HepG2 (cell line): ENCODE results near the gene CNRIP1. TPM values are rescaled to one million over a fixed set of nuclear protein-coding genes. Genes with fewer than 3 reads are reported as not detected.

Experiments used
- ATAC-seq: fragments of 200-7000 bp; cut with Tn5 transposase; 3 replicates; pipeline ENCODE4 v1.9.1; 2020; ENCODE audit warnings: mild to moderate bottlenecking, moderate library complexity
- BruUV-seq: library from RNA; stranded (reverse); fragments of 400-500 nt; replicated peaks from 2 replicates; lab custom pipeline; 2021; lab: Mats Ljungman, UMichigan
- CTCF ChIA-PET: fragments of 300-600 bp; formaldehyde crosslinking; extraction: SDS; loops from one replicate; lab custom pipeline; 2021; ENCODE audit warnings: low total read pairs, inconsistent platforms, low intra/inter-chr PET ratio; lab: Yijun Ruan, JAX
- POLR2A ChIA-PET: fragments of 350-600 bp; sonication (Branson Sonifier 250); formaldehyde crosslinking; loops from one replicate; lab custom pipeline; 2020; ENCODE audit warnings: antibody characterized with exemption, inconsistent platforms; lab: Yijun Ruan, JAX
- DNase-seq: peaks from one replicate; pipeline ENCODE4 v3.0.0-alpha.2; 2015; ENCODE audit warnings: low spot score
- FAIRE-seq: peaks from 3 replicates; lab custom pipeline; 2011; peaks lifted over from hg19 to GRCh38; lab: Jason Lieb, UNC
- H2AFZ ChIP-seq: one replicate; pipeline ENCODE4 v1.6.1; 2011; ENCODE audit warnings: low read length, inconsistent platforms
- H3K27ac ChIP-seq: fragments of 300-600 bp; 3 replicates; pipeline ENCODE4 v1.8.0; 2011; ENCODE audit warnings: mixed run types, mild to moderate bottlenecking, mixed read lengths, low read length, inconsistent platforms; ENCODE audit not compliant: insufficient read depth; ENCODE audit errors: extremely low read length
- H3K27me3 ChIP-seq, 2 experiments: fragments of 200-600 bp in 1 of 2; 2 replicates in 1 of 2; 3 replicates in 1 of 2; pipeline versions ENCODE4 v1.6.0 to v1.8.0; 2011; ENCODE audit warnings: low read length in 2 of 2, mild to moderate bottlenecking in 2 of 2, moderate library complexity in 2 of 2, inconsistent platforms in 1 of 2; ENCODE audit not compliant: insufficient read depth in 2 of 2, control insufficient read depth in 1 of 2
- H3K36me3 ChIP-seq, 2 experiments: fragments of 200-600 bp in 1 of 2; replicated peaks in 1 of 2; 2 replicates in 1 of 2; 3 replicates in 1 of 2; pipeline versions ENCODE4 v1.5.1 to v1.8.0; 2011; ENCODE audit warnings: low read length in 2 of 2, inconsistent platforms in 1 of 2; ENCODE audit not compliant: insufficient read depth in 2 of 2, control insufficient read depth in 1 of 2
- H3K4me1 ChIP-seq: 2 replicates; pipeline ENCODE4 v1.5.1; 2012; ENCODE audit warnings: low read length, inconsistent platforms; ENCODE audit not compliant: insufficient read depth
- H3K4me2 ChIP-seq: 2 replicates; pipeline ENCODE4 v1.6.0; 2011; ENCODE audit warnings: low read depth, low read length, inconsistent platforms
- H3K4me3 ChIP-seq, 3 experiments: fragments of 200-600 bp in 1 of 3; sonication (generic), shearing (Covaris generic) in 1 of 3; replicated peaks in 1 of 3; 2 replicates each; pipeline ENCODE4 v1.5.1; 2011 to 2016; ENCODE audit warnings: low read length in 3 of 3, inconsistent platforms in 2 of 3, low read depth in 2 of 3, mild to moderate bottlenecking in 2 of 3, control low read depth in 1 of 3, mixed read lengths in 1 of 3; ENCODE audit not compliant: insufficient read depth in 1 of 3
- H3K79me2 ChIP-seq: one replicate; pipeline ENCODE4 v1.6.1; 2011; ENCODE audit warnings: low read length, inconsistent platforms; ENCODE audit not compliant: insufficient read depth
- H3K9ac ChIP-seq: 2 replicates; pipeline ENCODE4 v1.6.0; 2011; ENCODE audit warnings: mild to moderate bottlenecking, low read depth, low read length, inconsistent platforms; ENCODE audit not compliant: insufficient read depth
- H3K9me3 ChIP-seq: 2 replicates; pipeline ENCODE4 v1.5.1; 2012; ENCODE audit warnings: mild to moderate bottlenecking, low read length
- H4K20me1 ChIP-seq: 2 replicates; pipeline ENCODE4 v1.6.0; 2011; ENCODE audit warnings: inconsistent platforms, mild to moderate bottlenecking, low read length, moderate library complexity; ENCODE audit not compliant: insufficient read depth
- ATAD3A ChIP-seq: sonication (generic); formaldehyde crosslinking; IDR thresholded peaks from 2 replicates; pipeline ENCODE4 v1.4.0; 2020; ENCODE audit warnings: missing genetic modification reagents
- HES4 ChIP-seq: sonication (generic); formaldehyde crosslinking; IDR thresholded peaks from 2 replicates; pipeline ENCODE4 v1.9.0; 2021; ENCODE audit warnings: mild to moderate bottlenecking, missing genetic modification reagents, borderline replicate concordance
- HHEX ChIP-seq: IDR thresholded peaks from 2 replicates; pipeline ENCODE4 v1.6.1; 2016; ENCODE audit warnings: control low read depth
- KDM1A ChIP-seq: IDR thresholded peaks from 2 replicates; pipeline ENCODE4 v1.6.1; 2016; ENCODE audit warnings: missing compliant biosample characterization
- KDM3A ChIP-seq: IDR thresholded peaks from 2 replicates; pipeline ENCODE4 v1.6.1; 2018; ENCODE audit warnings: low read depth, missing compliant biosample characterization
- PTBP1 ChIP-seq: fragments of 200-400 bp; formaldehyde crosslinking; IDR thresholded peaks from 2 replicates; pipeline ENCODE4 v1.6.1; 2018; ENCODE audit warnings: low read length, low read depth; ENCODE audit not compliant: poor library complexity, severe bottlenecking
- RXRA ChIP-seq: sonication (generic); formaldehyde crosslinking; IDR thresholded peaks from 2 replicates; pipeline ENCODE4 v1.5.1; 2020; ENCODE audit warnings: missing genetic modification reagents
- U2AF2 ChIP-seq: fragments of 200-400 bp; formaldehyde crosslinking; IDR thresholded peaks from 2 replicates; pipeline ENCODE4 v1.6.1; 2017; ENCODE audit warnings: low read depth, mild to moderate bottlenecking, low read length
- ZNF143 ChIP-seq: sonication (generic); formaldehyde crosslinking; IDR thresholded peaks from 2 replicates; pipeline ENCODE4 v1.4.0; 2020; ENCODE audit warnings: missing genetic modification reagents
- ZNF230 ChIP-seq: sonication (generic); formaldehyde crosslinking; IDR thresholded peaks from 2 replicates; pipeline ENCODE4 v1.4.0; 2020; ENCODE audit warnings: mild to moderate bottlenecking, missing genetic modification reagents
- ZNF790 ChIP-seq: sonication (generic); formaldehyde crosslinking; IDR thresholded peaks from 2 replicates; pipeline ENCODE4 v1.8.0; 2022; ENCODE audit warnings: missing genetic modification reagents, mild to moderate bottlenecking, borderline replicate concordance
- ZSCAN31 ChIP-seq: sonication (generic); formaldehyde crosslinking; IDR thresholded peaks from 2 replicates; pipeline ENCODE4 v1.5.0; 2020; ENCODE audit warnings: low read depth, mild to moderate bottlenecking, missing genetic modification reagents
- WGBS: methylation state at CpG from one replicate; pipeline ENCODE4 v1.1.6; 2017; ENCODE audit warnings: low lambda C conversion rate; 5-methylcytosine and 5-hydroxymethylcytosine counted together
- in situ Hi-C: cut with HindIII; loops from 2 replicates; pipeline ENCODE4 v1.10.0; 2017; ENCODE audit warnings: low pct_unique_long_range_greater_than_20kb; ENCODE audit not compliant: extremely low pct_ligation_motif_present
- intact Hi-C: fragments of 100-400 bp; cut with micrococcal nuclease; formaldehyde crosslinking; loops from one replicate; pipeline ENCODE4 v1.10.0; 2022; ENCODE audit not compliant: unreplicated experiment
- polyA plus RNA-seq, 8 experiments: library from polyadenylated mRNA; depleted of rRNA in 3 of 8; stranded (reverse) in 7 of 8; unstranded in 1 of 8; fragments of >200 nt; fragmentation: Illumina TruSeq in 4 of 8; extraction: Trizol in 4 of 8; gene quantifications; 2 replicates each; pipeline versions ENCODE4 v1.2.1 to v1.2.3, GENCODE V29; 2011 to 2016; ENCODE audit warnings: low read depth in 4 of 8, missing spikeins in 1 of 8, mixed read lengths in 1 of 8; ENCODE audit not compliant: insufficient read depth in 1 of 8
- total RNA-seq, 5 experiments: library from RNA; depleted of rRNA; stranded (reverse); fragments of >200 nt; fragmentation: Illumina TruSeq; extraction: Trizol; gene quantifications; 2 replicates each; pipeline ENCODE4 v1.2.3, GENCODE V29; 2016; ENCODE audit warnings: low read depth in 1 of 5
- TF ChIP-seq, protein P1 (sequence below): sonication (generic); formaldehyde crosslinking; IDR thresholded peaks from 2 replicates; pipeline ENCODE4 v1.4.0; 2020; ENCODE audit warnings: missing genetic modification reagents
- TF ChIP-seq, protein P2 (sequence below): sonication (generic); formaldehyde crosslinking; IDR thresholded peaks from 2 replicates; pipeline ENCODE4 v1.4.0; 2020; ENCODE audit warnings: missing genetic modification reagents, mild to moderate bottlenecking, borderline replicate concordance

CNRIP1 gene
- total and polyA plus RNA-seq, 2 of the 13 experiments (the other 11 are each of a cell fraction or from before 2014, with no cell fraction given): not detected

DNA sequence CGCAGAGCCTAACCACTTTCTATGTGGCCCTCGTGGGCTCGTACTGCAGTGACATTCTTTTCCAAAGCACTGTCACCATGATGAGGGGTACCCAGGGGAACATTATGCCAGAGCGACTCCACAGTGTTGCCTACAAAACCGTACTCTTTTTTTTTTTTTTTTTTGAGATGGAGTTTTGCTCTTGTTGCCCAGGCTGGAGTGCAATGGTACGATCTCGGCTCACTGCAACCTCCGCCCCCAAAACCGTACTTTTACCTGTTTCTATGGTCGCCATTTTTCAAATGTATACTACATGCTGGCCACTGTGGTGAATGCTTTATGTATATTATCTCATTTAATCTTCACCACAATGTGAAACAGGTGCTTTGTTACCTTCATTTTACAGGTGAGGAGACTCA, 49.6 kb upstream of the CNRIP1 start:
- FAIRE-seq (no peak), DNase-seq (no peak), ATAC-seq (no peak)
- Histone ChIP-seq H3K36me3 (no peaks in the 10 kb centered on the region), H4K20me1 (no peaks in the 10 kb centered on the region), H3K9me3 (no peaks in the 10 kb centered on the region), H3K79me2 (no peaks in the 10 kb centered on the region), H3K4me2 (no peak overlapping the region), H3K4me3 (no peak overlapping the region), H3K27ac (no peak overlapping the region), H3K9ac (no peak overlapping the region), H3K4me1 (no peaks in the 10 kb centered on the region), H2AFZ (no peak overlapping the region), H3K27me3 (peaks cover 0 to 7% of the 10 kb centered on the region in 2 experiments; a peak in 1 of 5 replicates)
- POLR2A ChIA-PET: no interaction called here
- in situ Hi-C loops (no loop called here), intact Hi-C loops (no loop called here)
- 19% methylated on average over 10 of the region's 10 CpGs for WGBS
- TF ChIP-seq KDM3A (CRISPR knock-in tag): no peak
- no peak for TF ChIP-seq PTBP1
- TF ChIP-seq, protein P1, sequence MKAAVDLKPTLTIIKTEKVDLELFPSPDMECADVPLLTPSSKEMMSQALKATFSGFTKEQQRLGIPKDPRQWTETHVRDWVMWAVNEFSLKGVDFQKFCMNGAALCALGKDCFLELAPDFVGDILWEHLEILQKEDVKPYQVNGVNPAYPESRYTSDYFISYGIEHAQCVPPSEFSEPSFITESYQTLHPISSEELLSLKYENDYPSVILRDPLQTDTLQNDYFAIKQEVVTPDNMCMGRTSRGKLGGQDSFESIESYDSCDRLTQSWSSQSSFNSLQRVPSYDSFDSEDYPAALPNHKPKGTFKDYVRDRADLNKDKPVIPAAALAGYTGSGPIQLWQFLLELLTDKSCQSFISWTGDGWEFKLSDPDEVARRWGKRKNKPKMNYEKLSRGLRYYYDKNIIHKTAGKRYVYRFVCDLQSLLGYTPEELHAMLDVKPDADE (CRISPR knock-in tag): no peak
- no peak for TF ChIP-seq KDM1A
- TF ChIP-seq ZNF230: no peak
- TF ChIP-seq ZNF790 (CRISPR knock-in tag): no peak
- TF ChIP-seq U2AF2: no peak
- TF ChIP-seq, protein P2, sequence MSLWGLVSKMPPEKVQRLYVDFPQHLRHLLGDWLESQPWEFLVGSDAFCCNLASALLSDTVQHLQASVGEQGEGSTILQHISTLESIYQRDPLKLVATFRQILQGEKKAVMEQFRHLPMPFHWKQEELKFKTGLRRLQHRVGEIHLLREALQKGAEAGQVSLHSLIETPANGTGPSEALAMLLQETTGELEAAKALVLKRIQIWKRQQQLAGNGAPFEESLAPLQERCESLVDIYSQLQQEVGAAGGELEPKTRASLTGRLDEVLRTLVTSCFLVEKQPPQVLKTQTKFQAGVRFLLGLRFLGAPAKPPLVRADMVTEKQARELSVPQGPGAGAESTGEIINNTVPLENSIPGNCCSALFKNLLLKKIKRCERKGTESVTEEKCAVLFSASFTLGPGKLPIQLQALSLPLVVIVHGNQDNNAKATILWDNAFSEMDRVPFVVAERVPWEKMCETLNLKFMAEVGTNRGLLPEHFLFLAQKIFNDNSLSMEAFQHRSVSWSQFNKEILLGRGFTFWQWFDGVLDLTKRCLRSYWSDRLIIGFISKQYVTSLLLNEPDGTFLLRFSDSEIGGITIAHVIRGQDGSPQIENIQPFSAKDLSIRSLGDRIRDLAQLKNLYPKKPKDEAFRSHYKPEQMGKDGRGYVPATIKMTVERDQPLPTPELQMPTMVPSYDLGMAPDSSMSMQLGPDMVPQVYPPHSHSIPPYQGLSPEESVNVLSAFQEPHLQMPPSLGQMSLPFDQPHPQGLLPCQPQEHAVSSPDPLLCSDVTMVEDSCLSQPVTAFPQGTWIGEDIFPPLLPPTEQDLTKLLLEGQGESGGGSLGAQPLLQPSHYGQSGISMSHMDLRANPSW (CRISPR knock-in tag): no peak
- TF ChIP-seq ATAD3A: no peak
- no peak for TF ChIP-seq HES4 (CRISPR knock-in tag)
- TF ChIP-seq ZNF143 (CRISPR knock-in tag): no peak
- no peak for TF ChIP-seq ZSCAN31 (CRISPR knock-in tag)
- TF ChIP-seq HHEX (CRISPR knock-in tag): no peak
- TF ChIP-seq RXRA (CRISPR knock-in tag): no peak
- CTCF ChIA-PET: no interaction called here
- BruUV-seq: no TSS peak
